Activated CD4-positive, alpha-beta T cell treated with anti-CD3 and anti-CD28 coated beads, Interleukin-2, amount 50 U/mL, for 16 hours (primary cell): ENCODE results near the gene ATP9B.

Source experiments
- DNase-seq: peaks from one replicate; pipeline ENCODE4 v3.0.0-alpha.2; 2020

ATP9B gene

DNA sequence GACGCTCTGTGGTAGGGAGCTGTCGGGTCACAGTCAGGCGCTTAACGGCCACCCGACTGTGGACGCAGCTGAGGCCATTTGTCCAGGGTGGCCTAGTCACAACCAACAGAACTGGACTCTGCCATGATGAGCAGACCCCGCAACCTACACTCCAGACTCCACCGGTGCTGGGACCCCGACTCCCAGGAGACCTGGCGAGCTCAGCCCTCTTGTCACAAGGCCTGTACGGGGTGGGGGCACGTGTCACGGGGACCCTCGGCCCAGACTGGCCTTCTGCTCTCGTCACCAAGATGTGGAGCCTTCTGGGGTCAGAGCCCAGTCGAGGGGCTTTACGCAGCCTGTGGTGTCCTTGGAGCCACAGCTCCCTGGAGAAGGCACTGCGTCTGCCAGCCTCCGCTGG, 349.0 kb downstream of the ATP9B start:
- DNase-seq = no peak

DNA sequence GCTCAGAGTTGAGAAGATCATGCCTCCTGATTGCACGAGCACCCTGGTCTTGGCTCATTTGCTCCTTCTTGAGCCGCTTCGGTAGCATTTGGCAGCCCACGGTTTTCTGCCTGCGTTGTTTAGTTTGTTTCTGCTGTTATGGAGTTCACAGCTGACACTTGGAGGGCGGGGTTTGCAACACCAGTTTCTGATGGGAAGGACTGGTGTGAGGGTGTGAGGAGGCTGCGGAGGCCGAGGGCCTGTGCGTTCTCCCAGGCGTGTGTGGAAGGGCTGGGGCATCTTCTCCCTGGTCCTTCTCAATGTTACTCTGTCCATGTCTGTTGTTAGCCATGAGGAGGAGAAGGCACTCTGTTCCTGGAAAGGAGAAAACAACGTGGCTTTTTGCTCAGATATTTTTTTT, 349.4 kb downstream of the ATP9B start:
- DNase-seq = no peak

DNA sequence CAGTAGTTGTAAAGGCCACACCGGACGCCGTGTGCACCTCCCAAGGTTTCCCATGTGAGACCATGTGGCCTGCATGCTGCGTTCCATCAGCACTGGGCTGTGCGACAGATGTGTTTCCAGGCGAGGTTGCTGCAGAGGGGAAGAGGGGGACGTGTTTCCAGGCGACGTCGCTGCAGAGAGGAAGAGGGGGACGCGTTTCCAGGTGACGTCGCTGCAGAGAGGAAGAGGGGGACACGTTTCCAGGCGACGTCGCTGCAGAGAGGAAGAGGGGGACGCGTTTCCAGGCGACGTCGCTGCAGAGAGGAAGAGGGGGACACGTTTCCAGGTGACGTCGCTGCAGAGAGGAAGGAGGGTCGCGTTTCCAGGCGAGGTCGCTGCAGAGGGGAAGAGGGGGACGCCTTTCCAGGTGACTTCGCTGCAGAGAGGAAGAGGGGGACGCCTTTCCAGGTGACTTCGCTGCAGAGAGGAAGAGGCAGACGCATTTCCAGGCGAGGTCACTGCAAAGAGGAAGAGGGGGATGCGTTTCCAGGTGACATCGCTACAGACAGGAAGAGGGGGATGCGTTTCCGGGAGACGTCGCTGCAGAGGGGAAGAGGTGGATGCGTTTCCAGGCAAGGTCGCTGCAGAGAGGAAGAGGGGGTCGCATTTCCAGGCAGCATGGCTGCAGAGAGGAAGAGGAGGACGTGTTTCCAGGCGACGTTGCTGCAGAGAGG, 351.0 kb downstream of the ATP9B start:
- DNase-seq = no peak

DNA sequence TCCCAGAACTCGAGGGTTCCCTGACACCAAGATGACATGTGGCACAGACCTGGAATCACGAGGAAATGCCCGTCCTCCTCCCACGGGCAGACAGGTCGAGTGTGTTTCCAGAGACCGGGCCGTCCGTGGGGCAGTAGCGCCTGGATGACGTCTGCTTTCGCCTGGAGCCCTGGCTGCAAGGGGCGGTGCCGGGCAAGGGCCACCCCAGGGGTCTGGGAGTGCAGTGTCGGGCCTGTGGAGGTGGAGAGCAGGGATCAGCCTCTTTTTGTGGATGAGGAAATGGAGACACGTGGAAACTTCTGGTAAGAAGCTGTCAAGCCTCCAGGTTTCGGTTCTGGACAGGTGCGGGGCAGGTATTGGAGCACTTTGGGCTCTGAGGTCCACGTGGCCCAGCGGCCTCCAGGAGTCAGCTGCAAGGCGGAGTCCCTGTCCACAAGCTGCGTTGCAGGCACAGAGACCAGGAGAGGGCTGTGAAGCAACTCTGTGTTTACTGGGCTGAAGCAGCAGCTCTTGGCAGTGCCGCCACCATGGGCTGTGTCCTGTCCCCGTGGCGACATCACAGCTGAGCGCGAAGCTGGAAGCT, 352.2 kb downstream of the ATP9B start:
- no peak for DNase-seq

DNA sequence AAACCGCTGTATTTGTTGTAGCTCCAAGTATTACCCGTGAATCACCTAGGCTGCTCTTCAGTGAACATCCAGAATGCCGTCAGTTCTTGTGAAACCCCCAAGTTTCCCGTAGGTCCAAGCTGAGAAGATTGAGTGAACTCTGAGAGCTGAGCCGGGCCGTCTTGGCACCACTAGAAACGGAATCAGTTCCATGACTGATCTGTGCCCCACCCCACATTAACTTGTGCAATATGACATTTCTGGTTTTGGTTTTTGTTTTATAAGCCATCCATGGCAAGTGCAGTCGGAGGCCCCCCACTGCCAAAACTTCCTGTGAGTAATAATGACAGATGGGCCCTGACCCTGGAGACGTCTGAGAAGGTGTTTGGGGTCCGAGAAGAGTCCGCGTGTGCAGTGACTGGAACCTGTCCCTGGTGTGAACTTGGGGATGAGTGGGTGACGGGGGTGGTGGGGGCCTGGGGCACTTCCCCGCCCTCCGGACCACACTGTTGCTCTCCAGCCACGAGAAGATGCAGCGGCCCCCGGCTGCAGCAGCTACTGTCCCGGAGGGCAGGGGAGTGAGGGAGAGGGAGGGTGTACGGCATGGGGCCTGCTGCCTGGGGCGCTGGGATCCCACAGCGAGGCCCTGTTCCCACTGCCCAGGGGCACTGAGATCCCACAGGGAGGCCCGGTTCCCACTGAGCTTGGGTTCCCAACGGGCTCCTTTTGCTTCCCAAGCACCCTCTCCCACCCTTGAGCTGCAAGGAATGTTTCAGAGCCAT, 353.0 kb downstream of the ATP9B start:
- no peak for DNase-seq

DNA sequence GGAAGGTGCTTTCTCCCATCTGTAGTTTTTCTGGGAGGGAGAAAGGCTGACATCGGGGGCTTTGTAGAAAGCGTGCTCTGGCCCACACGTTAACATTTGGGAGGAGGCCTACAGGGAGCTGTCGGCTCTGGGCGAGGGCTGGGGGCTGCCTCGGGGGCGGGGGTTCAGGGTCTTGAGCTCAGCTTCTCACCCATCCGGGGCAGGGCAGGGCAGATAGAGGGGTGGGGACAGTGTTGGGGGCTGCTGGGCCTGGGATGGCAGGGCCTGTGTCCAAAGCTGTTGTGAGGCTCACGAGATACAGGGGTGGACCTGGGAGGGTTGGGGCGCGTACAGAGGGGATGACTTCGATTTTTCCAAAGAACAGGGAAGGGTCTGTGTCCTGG, 353.6 kb downstream of the ATP9B start:
- no peak for DNase-seq

DNA sequence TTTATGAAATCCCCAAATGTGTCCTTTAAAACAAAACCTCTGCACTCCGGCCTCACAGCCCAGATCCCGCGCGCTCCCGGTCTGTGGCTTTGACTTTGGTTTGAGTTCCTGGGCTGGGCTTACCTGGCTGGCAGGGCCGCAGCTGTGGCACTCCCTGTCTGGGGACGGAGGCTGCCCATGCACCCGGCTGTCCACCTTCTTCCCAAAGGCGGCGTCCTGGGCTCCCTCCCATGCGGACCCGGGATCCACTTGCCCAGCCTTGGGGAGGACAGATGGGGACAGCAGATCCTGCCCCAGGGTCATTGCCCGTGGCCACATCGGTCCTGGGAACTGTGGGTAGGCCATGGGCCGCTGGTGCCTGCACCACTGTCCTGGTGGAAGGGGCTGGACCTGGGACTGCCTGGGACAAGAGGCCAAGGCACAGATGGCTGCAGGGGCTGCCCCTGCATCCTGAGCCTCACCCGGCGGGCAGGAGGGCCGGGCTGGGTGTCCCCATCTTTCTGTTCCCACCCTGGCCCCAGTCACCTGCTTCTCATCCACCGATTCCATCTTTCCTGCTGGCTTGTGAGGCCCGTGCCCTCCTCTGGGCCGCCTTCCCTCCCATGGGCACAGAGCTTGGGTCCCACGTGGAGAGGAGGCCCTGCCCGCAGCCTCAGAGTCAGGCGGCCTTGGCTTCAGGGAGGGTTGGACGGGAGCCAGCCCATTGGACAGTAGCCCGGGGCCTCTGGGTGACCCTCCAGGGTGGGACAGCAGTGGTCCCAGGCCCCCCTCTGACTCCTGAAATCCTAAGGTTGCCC, 354.2 kb downstream of the ATP9B start:
- DNase-seq = no peak

DNA sequence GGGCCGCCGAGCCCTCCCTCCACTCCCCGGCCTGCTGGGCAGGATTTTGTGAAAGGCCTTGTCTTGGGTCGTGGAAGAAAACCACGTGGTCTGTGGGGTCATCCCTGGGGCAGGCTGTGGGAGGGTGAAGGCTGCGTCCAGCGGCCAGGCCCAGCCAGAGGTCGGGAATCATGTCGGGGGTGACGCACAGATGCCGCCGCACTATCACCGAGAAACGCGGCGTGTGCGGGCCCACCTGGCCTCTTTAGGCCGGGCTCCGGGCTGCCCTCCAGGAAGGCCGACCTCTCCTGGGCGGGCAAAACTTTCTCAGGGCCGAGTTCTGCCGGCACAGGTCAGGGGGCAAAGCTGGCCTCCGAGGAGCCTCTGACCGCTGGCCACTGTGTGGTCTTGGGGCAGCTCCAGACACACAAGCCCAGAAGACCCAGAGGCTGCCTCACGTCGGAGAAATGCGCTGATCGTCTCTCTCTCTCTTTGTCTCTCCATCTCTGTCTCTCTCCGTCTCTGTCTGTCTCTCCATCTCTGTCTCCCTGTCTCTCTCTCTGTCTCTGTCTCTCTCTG, 354.9 kb downstream of the ATP9B start:
- DNase-seq = no peak

DNA sequence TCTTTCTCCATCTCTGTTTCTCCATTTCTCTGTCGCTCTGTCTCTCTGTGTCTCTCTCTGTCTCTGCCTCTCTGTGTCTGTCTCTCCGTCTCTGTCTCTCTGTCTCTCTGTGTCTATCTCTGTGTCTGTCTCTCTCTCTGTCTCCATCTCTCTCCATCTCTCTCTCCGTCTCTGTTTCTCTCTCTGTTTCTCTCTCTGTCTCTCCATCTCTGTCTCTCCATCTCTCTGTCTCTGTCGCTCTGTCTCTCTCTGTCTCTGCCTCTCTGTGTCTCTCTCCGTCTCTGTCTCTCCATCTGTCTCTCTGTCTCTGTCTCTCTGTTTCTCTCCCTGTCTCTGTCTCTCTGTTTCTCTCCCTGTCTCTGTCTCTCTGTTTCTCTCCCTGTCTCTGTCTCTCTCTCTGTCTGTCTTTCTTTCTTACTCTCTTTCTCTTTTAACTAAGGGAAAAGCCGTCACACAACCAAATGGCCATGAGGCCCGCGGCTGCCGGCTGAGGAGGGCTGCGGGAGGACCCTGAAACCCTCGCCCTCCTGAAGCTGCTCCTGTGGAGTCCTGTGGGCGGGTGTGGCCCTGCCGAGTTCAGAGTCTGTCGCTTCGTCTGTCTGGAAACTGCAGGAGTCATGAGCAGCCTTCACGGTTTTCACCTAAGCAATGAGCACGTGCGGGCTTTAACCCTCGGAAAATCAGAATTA, 355.8 kb downstream of the ATP9B start:
- no peak for DNase-seq

DNA sequence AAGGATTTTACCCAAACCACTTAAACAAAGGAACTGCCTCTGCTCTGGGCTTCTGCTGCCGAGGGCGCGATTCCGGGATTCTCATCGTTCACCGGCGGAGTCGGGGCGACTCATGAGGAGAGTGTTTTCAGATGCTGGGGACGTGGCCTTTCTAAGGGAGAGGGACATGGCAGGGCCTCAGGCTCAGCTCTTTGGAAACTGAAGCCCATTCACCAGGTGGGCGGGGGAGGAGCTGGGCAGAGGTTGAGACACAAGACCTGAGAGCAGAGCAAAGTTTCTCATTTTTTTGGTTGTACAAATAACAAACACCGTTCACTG, 356.3 kb downstream of the ATP9B start:
- DNase-seq = no peak

DNA sequence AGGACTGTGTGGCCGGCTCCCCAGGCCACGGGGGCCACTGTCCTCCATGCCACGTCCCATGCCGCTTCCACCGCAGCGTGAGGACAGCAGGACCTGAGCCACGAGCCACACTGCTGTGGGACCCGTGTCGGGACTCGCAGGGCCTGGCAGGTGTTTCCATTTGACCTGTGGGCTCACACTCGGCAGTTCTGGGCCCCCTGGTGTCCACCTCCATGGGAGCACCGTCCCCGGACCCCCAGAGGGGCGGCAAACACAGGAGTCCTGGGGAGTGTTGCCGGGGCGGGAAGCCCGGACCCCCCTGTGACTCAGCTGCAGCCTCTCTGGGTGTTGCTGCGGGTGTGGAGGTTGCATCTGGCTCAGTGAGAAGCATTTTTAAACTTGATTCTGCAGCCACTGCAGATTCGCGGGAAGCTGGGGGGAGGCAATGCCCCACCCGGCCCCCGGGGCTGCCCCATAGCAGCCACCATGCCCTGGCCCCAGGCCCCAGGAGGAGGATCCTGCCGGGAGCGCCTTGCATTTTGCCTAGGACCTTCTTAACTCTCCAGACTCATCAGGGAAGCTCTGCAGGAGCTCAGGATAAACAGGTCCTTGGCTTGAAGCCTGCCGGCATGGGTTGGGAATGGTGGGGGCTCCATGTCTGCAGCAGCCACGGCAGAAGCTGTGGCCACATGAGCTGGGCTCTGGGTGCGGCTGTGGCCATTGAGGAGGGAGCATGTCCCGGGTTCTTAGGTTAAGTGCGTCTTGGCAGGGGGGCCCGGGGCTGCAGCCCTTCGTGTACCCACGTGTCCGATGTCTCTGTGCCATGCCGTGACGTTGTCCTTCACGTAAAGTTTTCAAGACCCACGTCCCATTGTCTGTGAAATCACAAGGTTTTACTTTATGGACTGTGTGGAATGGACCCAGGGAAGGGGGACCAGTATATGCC, 357.4 kb downstream of the ATP9B start:
- no peak for DNase-seq

DNA sequence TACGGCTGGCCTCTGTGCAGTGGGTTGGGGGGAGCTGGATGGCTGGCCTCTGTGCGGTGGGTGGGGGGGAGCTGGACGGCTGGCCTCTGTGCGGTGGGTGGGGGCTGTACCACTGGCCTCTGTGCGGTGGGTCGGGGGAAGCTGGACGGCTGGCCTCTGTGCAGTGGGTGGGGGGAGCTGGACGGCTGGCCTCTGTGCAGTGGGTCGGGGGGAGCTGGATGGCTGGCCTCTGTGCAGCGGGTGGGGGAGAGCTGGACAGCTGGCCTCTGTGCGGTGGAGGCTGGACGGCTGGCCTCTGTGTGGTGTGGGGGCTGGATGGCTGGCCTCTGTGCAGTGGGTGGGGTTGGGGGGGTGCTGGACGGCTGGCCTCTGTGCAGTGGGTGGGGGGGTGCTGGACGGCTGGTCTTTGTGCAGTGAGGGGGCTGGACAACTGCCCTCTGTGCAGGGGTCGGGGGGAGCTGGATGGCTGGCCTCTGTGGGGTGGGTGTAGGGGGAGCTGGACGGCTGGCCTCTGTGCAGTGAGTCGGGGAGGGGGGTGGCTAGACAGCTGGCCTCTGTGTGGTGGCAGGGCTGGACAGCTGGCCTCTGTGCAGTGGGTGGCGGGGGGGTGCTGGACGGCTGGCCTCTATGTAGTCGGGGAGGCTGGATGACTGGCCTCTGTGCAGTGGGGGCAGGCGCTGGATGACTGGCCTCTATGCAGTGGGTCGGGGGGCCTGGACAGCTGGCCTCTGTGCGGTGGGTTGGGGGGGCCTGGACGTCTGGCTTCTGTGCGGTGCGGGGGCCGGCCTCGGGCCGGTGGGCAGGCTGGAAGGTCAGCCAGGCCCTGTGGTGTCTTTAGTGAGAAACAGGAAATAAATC, 358.4 kb downstream of the ATP9B start:
- DNase-seq = no peak
